Cardiac muscle cell (in vitro differentiated cells and primary cell): ENCODE results near the gene GDF2. TPM values are rescaled to one million over a fixed set of nuclear protein-coding genes. Genes with fewer than 3 reads are reported as not detected.

Experiments used
- DNase-seq, 2 donors: peaks; one replicate each; pipeline versions ENCODE4 v3.0.0 to v3.0.0-alpha.2; 2010 to 2017; ENCODE audit warnings: low read depth in 1 of 2, low spot score in 1 of 2
- H3K27ac ChIP-seq: fragments of 200-600 bp; sonication (generic); 2 replicates; pipeline ENCODE4 v1.5.1; 2016
- H3K27me3 ChIP-seq: fragments of 200-600 bp; sonication (generic); 2 replicates; pipeline ENCODE4 v1.6.0; 2016; ENCODE audit warnings: control low read depth
- H3K36me3 ChIP-seq: fragments of 200-600 bp; sonication (generic); 2 replicates; pipeline ENCODE4 v1.5.1; 2016; ENCODE audit warnings: control low read depth
- H3K4me1 ChIP-seq: fragments of 200-600 bp; sonication (generic); 2 replicates; pipeline ENCODE4 v1.8.1; 2017; ENCODE audit warnings: low read depth, mild to moderate bottlenecking, mixed run types
- H3K4me3 ChIP-seq: fragments of 200-600 bp; sonication (generic); 2 replicates; pipeline ENCODE4 v1.5.1; 2016; ENCODE audit warnings: mild to moderate bottlenecking
- H3K9me3 ChIP-seq: fragments of 200-600 bp; sonication (generic); 2 replicates; pipeline ENCODE4 v1.5.1; 2017; ENCODE audit warnings: low read depth, mild to moderate bottlenecking, control low read depth
- polyA plus RNA-seq: library from polyadenylated mRNA; unstranded; fragments of >200 nt; fragmentation: Nextera tagmentation; extraction: Ambion mirVana; gene quantifications from 2 replicates; pipeline ENCODE4 v1.2.1, GENCODE V29; 2016
- total RNA-seq: library from RNA; depleted of rRNA; stranded (reverse); fragments of >200 nt; gene quantifications from 2 replicates; pipeline ENCODE4 v1.2.3, GENCODE V29; 2016
- TF ChIP-seq, protein P1 (sequence below): IDR thresholded peaks from 2 replicates; pipeline ENCODE4 v1.5.1; 2012; ENCODE audit warnings: low read depth, mild to moderate bottlenecking, low read length

GDF2 gene
- total and polyA plus RNA-seq, 2 experiments from 2014 or later: 3.5 to 4.4 TPM

DNA sequence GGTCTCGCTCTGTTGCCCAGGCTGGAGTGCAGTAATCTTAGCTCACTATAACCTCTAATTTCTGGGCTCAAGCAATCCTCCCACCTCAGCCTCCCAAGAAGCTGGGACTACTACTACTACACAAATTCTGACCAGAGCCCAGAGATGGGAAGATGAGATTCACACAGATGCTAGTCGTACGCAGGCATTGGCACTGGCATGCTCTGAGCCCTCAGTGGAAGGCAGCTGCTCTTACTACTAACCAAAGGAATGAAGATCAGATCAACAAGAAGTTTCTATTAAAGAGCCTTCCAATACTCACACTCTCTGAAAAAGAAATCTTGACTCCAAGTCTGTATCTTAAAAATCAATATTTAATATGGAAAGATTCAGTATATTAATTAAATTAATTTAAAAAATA is 10.7 kb downstream of the GDF2 start:
- H3K4me1 ChIP-seq: no peaks in the 10 kb centered on the region
- peaks cover 6% of the 10 kb centered on the region for H3K27me3 ChIP-seq
- H3K4me3 ChIP-seq: no peak overlapping the region
- H3K36me3 ChIP-seq: no peaks in the 10 kb centered on the region
- H3K9me3 ChIP-seq: no peaks in the 10 kb centered on the region
- H3K27ac ChIP-seq: no peak overlapping the region
- DNase-seq: no peak
- TF ChIP-seq, protein P1, sequence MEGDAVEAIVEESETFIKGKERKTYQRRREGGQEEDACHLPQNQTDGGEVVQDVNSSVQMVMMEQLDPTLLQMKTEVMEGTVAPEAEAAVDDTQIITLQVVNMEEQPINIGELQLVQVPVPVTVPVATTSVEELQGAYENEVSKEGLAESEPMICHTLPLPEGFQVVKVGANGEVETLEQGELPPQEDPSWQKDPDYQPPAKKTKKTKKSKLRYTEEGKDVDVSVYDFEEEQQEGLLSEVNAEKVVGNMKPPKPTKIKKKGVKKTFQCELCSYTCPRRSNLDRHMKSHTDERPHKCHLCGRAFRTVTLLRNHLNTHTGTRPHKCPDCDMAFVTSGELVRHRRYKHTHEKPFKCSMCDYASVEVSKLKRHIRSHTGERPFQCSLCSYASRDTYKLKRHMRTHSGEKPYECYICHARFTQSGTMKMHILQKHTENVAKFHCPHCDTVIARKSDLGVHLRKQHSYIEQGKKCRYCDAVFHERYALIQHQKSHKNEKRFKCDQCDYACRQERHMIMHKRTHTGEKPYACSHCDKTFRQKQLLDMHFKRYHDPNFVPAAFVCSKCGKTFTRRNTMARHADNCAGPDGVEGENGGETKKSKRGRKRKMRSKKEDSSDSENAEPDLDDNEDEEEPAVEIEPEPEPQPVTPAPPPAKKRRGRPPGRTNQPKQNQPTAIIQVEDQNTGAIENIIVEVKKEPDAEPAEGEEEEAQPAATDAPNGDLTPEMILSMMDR: no peak

GRCh38 chr10:47333532-47333931 is 11.3 kb downstream of the GDF2 start:
- Histone ChIP-seq H3K36me3 (no peaks in the 10 kb centered on the region), H3K9me3 (no peaks in the 10 kb centered on the region), H3K27me3 (peaks cover 6% of the 10 kb centered on the region), H3K27ac (no peak overlapping the region), H3K4me3 (no peak overlapping the region), H3K4me1 (no peaks in the 10 kb centered on the region)
- no peak for DNase-seq
- TF ChIP-seq, protein P1: no peak

GRCh38 chr10:47334466-47335295 is 12.4 kb downstream of the GDF2 start:
- Histone ChIP-seq H3K27me3 (peaks cover 6% of the 10 kb centered on the region), H3K9me3 (no peaks in the 10 kb centered on the region), H3K36me3 (no peaks in the 10 kb centered on the region), H3K4me1 (no peaks in the 10 kb centered on the region), H3K4me3 (no peak overlapping the region), H3K27ac (no peak overlapping the region)
- DNase-seq: no peak
- TF ChIP-seq, protein P1: no peak

- no peaks in the 10 kb centered on the region for H3K4me1 ChIP-seq
- no peaks in the 10 kb centered on the region for H3K9me3 ChIP-seq
- no peak overlapping the region for H3K27ac ChIP-seq
- H3K4me3 ChIP-seq: no peak overlapping the region
- no peaks in the 10 kb centered on the region for H3K36me3 ChIP-seq
- H3K27me3 ChIP-seq: peaks cover 6% of the 10 kb centered on the region
- DNase-seq: no peak
- TF ChIP-seq, protein P1: no peak
Measured at GRCh38 chr10:47335906-47336305, 13.7 kb downstream of the GDF2 start.

- H3K36me3 ChIP-seq: no peaks in the 10 kb centered on the region
- DNase-seq: no peak
- no peak overlapping the region for H3K27ac ChIP-seq
- no peak overlapping the region for H3K4me3 ChIP-seq
- H3K27me3 ChIP-seq: peaks cover 6% of the 10 kb centered on the region
- H3K9me3 ChIP-seq: no peaks in the 10 kb centered on the region
- TF ChIP-seq, protein P1: no peak
- no peaks in the 10 kb centered on the region for H3K4me1 ChIP-seq
Measured at GRCh38 chr10:47336387-47337134, 14.3 kb downstream of the GDF2 start.
